HG02973 (cell line): ENCODE data around the gene ART4.

ENCODE experiments used
- ATAC-seq: cut with Tn5 transposase; IDR thresholded peaks from one replicate; pipeline ENCODE4 v1.9.1; 2021; ENCODE audit warnings: moderate library complexity; ENCODE audit not compliant: unreplicated experiment

Gene ART4

DNA sequence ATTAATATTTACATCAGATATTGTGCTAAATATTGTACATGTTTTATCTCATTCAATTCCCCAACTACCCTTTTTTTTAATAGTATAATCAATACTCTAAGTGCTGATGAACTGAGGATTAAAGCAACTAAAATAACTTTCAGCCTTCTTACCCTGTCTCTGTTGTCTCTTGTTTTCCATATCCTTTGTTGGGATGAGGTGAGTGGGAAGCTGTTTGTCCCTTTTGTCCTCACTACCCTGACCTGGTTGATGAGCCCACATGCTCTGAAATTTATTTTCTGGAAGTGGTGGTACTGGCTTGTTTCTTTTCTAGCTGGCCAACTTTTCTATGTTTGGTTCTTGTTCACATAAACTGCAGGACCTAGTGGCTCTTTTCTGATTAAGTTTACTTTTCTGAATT lies 9.6 kb upstream of the ART4 start:
- no peak for ATAC-seq

DNA sequence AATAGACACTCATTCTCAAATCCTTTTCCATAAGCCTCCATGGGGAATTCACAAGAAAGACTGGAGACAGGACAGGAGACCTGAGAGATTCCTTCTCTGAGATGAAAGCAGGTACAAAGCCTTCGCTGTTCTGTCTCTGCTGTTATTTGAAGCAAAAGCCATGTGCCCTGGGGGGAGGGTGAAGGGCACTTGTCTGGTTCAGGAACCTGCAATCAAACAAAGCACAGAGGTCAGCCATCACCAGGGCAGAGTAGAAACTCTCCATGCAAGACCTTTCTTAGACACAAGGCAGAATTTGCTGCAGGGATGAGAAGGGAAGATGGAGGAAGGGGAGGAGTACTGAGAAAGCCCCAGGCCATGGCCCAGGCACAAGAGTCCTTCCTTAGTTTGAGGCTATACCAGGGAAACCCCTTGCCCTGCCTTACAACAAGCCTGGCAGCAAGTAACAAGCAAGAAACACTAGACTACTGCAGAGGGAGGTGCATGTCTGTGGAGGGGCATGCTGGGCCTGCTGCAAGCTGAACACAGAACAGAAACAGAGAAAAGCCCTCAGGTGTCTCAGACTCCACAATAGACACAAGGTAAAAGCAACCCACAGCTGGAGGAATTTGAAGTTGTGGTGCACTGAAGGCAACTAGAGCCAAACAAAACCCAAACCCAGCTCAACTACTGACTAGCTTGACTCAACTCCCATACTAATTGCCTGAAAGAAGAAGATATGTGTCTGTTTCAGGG lies 7.8 kb upstream of the ART4 start:
- ATAC-seq, result peak; percentile 64

DNA sequence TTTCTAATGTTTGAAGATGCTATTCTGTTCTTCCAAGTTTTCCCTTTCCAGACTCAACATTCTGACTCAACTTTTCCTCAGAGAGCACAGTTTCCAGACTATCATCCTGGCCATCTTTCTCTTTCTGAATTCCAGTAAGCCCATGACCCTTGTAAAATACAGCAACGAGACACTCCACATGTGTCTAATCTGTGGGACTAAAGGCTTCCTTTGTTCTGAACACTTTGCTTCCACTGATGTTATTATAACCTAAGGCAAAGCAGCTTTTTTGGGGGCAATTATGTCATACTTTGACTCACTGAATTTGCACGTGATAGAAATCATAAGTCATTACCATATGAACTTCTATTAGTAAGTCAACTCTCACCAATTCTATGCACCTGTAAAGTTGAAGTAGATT lies 6.3 kb upstream of the ART4 start:
- no peak for ATAC-seq

DNA sequence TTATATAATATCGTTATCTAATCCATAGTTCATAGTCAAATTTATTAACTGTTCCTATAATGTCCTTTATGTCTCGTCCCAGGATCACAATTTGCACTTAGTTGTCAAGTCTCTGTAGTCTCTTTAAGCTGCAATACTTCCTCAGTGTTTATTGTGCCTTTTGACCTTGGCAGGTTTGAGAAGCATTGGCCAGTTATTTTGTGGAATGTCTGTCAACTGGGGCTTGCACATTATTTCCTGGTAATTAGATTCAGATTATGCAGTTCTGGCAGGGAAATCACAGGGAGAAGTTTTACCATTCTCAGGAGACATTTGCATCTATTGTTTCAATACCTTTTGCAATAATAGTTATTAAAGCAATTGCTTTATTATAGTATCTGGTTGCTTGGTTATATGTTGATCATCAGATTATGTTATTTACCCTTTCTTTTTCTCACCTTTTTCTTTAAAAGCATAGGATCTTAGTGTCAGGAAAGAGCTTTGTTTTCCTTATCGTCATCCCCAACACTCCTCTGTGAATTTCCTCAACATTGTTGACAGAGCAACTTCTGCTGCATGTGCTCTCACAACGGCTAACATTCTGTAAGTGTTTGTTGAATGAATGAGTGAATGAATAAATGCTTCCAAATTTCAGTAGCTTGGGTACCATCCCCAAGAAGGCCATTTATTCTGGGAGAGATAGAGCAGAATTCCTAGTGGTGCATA lies 3.7 kb upstream of the ART4 start:
- no peak for ATAC-seq

DNA sequence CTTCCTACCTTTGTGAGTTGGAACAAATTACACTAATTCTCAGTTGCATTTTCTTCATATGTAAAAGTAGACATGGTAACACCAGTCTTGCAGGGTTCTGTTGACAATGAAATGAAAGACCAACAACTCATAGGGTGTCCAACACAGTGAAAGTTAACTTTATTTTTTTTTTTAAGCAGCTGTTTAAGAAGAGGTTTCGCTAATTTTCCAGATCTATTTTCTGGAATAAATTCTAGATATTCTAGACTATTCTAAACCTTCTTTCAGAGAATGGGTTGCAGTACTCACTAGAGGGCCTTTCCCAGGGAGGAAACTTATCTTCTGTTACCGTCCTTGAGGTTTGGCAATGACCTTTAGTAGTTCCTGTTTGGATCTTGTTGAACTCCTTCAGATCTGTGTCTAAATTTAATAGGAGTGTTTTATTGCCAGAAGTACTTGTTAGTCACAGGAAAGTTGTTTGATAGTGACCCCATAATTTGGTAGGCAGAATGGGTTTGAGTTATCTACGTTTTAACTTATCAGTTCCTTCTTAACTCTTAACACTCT lies 2.8 kb upstream of the ART4 start:
- no peak for ATAC-seq

DNA sequence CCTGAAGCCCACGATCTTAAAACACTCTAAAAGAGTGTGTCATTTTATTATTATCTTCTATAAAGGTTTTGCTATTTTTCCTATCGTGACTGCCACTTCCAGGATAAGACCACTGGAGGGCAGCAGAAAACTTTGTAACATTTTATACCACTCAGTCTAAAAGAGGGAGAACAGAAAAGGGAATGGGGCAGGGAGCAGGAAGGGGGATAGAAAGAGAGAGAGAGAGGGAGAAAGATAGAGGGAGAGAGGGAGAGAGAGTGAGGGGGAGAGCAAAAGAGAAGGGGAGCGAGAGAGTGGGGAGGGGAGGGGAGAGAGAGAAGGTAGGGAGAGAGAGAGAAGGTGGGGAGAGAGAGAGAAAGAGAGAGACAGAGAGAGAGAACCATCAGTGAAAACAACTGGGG lies 2.0 kb upstream of the ART4 start:
- no peak for ATAC-seq

DNA sequence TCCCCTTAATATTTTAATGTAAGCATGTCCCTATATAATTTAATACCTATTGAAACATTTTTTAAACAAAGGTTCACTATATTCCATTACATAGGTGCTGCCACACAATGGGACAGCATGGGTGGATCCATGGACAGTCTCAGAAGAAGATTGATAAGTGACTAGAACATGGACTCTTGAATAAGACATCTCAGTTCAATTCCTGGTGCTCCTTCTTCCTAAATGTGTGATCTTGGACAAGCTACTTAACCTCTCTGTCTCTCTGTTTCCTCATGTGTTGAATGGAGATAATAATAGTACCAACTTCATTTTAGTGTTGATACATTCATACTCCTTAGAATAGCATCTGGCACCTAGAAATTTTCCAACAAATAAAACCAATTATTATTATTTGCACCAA lies 1.1 kb upstream of the ART4 start:
- ATAC-seq, result no peak

DNA sequence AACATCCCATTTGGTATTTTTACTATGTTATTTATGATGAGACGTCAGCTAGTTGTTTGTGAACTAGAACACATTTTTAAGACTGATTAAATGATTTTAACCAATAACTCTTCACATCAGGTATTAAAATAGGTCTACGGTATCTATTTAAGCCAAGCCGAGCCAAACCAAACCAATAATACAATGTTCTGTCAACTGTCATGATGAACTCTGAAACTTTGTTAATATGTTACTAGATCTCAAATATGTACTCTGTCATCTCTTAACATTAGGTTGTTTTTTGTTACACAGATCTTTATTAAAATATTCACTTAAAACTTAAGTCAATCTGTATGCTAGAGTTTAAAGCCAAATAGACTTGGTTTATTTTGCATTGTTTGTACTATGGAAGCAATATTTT lies 1.0 kb downstream of the ART4 start:
- ATAC-seq, result no peak

DNA sequence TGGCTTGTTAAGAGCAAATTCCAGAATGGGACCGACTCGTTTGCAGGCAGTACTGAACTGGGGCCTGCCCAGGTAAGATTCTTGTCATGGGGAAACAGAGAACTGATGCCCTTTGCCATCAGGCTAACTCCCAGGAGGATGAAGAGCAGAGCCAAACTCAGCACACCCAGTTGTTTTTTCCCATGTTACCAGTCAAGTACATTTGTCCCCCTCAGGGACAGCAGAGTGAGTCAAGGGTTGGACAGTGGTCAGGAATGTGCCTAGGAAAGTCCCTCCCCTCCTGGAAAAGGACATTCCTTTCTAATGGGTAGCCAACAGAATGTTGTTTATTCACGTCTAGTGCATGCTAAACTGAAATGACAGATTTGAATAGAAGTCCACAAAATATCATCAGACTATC lies 1.6 kb downstream of the ART4 start:
- no peak for ATAC-seq

DNA sequence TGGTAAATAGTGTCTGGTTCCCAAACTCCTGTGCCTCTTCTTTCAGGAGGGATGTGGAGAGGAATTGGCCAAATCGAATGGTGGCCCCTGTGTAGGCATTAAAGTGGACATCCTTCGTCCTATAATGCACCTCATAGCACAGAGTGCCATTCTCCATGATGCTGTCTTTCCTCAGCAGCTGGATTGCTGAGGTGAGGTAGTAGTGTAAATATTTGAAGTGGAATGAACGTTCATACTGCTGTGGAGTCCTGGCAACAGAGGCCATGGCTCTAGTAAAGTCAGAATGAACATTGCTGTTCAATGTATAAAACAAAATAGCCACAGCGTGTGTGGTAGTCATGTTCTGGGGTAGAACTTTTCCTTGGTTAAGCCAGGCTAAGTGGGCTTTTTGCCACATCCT lies 2.7 kb downstream of the ART4 start:
- no peak for ATAC-seq

DNA sequence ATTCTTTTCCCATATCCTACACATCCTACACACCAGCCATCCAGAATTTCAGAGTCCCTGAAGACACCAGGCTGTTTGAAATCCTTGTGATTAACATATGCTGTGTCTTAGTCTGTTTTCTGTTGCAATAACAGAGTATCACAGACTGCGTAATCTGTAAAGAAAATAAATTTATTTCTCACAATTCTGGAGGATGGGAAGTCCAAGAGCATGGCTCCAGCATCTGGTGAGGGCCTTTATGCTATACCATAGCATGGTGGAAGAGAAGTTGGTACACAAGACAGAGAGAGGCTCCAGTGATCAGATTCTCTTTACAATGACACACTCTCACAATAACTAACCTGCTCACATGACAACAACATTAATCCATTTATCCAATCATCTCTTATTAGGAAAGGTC lies 4.1 kb downstream of the ART4 start:
- no peak for ATAC-seq

DNA sequence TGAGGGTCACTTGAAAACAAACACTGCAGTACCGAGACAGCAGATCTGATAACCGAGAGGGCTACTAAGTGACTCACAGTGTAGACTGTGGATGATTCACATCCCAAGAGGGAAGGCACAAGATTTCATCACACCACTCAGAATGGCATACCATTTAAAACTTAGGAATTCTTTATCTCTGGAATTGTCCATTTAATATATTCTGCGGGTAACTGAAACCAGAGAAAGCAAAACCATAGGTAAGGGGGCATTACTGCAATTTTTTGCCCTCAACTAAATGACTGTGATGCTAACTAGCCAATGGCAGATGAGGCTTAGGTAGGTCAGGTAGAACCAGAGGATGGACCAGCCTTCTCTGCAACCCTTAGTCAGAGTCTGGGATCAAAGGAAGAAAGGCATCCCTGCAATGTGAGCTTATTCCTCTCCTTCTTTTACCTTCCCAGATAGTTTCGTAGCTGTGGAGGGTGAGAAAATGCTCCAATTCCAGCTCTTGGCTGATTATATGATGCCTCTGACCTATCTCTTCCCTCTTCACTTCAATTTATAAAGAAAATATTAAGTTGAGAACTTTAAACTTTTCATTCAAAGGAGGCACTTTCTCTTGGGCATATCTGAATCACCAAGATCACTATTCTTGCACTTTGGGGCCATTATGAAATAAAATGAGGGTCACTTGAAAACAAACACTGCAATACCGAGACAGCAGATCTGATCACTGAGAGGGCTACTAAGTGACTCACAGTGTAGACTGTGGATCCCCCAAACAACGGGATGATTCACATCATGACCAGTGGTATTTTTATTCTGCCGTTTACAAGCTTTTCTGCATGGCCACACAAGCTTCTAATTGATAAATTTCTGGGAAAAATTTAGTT lies 6.8 kb downstream of the ART4 start:
- no peak for ATAC-seq

DNA sequence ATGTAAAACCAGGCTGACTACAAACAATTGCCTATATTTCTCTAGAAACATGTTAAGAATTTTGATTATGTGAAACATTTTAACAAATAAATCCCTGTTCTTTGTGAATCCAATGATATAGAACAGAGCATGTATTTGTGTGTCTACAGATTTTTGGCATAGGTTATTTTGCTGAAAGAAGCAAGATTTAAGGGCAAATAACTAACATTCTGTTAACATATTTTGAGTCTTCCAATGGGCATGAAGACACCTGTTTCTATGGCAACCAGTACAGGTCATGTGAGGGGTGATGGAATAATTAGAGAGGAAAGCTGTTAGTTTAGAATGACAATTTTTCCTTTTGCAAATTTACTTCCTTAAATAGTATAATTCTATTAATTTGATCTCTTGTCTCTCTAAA lies 8.8 kb downstream of the ART4 start:
- ATAC-seq, result no peak

DNA sequence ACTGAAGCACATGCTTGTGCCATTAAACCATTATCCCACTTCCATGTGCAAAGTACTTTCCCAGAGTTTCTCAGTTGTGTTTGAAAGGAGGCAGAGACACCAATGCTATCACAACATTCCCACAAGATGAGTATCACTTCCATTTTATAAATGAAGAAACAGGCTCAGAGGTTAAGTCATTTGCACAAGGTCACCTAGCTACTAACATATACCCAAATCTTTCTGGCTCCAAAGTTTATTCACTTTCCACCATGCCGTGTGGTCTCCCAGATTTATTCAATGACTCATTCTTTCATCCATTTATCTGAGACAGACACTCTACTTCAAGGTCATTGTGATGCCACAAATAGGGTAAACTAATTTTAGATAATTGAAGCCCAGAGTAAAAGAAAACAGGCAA lies 9.4 kb downstream of the ART4 start:
- ATAC-seq, result no peak

DNA sequence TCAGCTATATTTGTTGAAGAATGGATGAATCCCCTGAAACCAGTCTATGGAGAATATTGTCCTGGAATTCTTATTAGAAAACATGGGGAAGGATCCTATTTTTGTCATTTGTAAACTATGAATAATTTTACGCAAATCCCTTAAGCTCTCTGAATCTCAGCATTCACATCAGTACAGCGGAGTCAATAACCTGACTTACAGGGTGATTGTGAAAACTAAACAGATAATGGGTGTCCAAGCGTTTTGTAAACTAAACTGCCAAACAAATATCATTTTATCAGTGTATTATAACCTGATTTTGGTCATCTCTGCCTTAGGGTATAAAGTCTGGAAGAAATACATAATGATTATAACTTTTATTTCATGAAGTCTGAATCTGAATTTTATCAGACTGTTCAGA lies 10.0 kb downstream of the ART4 start:
- no peak for ATAC-seq

DNA sequence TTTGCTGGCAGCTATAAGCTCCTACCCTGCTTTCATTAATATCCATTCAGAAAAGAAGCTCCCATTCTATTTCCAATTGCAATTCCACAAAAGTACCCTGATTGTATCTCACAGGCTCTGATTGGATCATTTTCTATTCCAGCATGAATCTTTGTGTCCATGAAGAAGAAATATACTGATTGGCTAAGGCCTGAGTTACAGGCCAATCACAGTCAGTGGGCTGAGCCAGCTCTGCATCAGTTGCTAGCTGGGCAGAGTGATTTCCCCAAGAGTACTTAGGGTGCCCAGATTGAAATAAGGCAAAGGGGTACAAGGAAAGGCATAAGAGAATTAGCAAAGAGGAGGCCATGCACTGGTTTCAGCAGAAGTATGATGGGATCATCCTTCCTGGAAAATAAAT lies 14.4 kb downstream of the ART4 start:
- ATAC-seq, result peak; percentile 68

DNA sequence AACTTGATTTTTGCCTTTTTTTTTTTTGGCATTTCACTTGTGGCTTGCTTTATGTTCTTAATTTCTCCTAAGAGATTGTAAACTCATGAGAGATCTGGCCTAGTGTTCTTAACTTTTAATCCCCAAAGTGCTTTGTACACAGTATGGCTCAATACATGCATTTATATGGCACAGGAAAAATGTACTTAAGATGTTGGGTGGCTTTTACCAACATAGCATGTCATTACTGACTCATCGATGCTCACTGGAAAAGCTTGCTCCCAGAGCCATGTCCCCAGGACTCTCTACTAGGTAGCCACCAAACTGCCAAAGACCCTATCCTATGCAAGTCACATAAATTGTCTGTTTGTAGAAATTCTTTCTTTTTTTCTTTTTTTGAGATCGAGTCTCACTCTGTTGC lies 16.3 kb downstream of the ART4 start:
- no peak for ATAC-seq

DNA sequence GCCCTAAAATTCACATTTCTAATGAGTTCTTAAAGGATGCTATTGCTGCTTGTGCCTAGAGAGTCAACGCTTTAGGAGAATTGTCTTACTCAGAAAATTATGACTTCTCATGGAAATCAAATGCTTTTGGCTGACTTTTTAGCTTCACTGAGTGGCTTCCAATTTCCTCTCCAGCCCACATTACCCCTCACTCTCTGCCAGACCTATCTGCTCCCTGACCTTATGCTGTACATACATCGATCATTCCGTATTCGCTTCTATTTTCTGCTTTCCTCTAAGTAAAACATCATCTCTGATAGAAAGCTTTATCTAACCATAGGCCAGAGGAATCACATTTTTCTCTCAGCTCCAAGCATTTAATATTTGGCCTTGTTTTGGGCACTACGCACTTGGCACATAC lies 16.8 kb downstream of the ART4 start:
- no peak for ATAC-seq

DNA sequence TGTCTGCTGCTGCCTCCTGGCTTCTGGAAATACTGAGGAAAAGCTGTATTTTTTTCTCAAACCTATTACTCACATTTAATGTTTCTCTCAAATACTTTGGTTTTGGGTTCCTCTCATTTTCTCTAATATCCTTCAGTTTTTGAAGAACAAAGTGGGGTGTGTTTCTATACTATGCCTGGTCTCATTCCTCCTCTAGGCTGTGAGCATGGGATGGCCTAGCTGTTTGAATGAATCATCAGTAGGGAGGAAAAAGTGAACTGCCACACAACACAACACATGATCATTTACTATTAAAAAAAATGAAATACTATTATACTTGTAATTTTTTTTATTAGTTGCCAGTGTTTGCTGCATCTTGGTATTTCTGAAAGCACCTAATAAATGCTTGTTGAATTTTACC lies 18.1 kb downstream of the ART4 start:
- ATAC-seq, result no peak

DNA sequence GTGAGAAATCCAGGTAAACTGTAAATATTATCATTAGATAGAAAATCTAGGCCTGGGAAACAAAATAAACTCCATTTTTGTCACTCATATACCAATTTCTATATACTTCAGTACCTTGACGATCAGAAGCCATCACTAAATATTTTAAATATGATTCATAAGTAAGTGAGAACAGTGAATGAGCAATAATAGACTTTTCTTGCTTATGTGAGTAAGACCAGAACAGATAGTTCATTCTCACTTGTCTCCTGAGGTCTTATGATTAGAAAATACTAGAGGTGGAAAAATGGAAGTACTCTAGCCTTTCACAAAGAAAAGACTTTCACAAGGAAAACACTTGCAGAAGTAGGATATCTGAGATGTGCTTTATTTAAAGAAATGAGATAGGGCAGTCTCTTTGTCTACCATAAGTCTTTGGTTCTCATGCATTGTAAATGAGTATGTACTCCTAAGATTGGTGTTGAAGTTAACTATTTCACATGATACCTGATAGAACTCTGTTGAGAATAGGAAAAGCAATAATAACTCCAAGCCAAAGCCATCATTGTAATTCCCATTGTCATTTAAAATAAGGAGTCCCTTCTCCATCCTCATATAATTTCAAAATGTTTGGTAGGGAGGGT lies 19.2 kb downstream of the ART4 start:
- ATAC-seq, result no peak

DNA sequence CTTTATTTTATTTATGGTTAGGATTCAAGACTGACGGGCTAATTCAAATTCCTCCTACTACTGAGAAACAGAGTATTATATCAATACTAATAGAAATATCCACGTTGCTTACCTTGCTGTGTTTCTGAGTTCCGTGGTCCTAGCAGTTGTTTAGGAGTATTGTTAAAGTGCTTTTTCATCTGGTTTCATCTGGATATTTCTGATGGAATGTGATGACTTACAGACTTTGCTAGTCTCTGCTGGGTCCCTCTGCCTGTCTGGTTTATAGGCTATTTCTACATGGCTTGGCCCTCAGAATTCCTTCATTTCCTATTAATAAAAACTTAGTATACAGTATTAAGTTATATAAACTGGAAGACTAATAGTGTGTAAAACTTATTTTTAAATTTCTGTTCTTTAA lies 29.3 kb downstream of the ART4 start, which contains the start of gene SMCO3:
TSS of gene SMCO3 (minus strand) at position 169 of the 400 bp plus-strand sequence. CDS start 7,502 bp downstream, outside the sequence.
- no peak for ATAC-seq
